Measurements from ENCODE around the gene RUFY2. TPM values are rescaled to one million over a fixed set of nuclear protein-coding genes. Genes with fewer than 3 reads are reported as not detected.
"Not testable (repeated sequence)": the region's sequence is repeated elsewhere in the genome, so short reads cannot be mapped to it uniquely, and the experiment has no call there.

Gene RUFY2
- total and polyA plus RNA-seq, 5 experiments from 2014 or later: 5.0 to 30.0 (median 6.8) TPM

DNA sequence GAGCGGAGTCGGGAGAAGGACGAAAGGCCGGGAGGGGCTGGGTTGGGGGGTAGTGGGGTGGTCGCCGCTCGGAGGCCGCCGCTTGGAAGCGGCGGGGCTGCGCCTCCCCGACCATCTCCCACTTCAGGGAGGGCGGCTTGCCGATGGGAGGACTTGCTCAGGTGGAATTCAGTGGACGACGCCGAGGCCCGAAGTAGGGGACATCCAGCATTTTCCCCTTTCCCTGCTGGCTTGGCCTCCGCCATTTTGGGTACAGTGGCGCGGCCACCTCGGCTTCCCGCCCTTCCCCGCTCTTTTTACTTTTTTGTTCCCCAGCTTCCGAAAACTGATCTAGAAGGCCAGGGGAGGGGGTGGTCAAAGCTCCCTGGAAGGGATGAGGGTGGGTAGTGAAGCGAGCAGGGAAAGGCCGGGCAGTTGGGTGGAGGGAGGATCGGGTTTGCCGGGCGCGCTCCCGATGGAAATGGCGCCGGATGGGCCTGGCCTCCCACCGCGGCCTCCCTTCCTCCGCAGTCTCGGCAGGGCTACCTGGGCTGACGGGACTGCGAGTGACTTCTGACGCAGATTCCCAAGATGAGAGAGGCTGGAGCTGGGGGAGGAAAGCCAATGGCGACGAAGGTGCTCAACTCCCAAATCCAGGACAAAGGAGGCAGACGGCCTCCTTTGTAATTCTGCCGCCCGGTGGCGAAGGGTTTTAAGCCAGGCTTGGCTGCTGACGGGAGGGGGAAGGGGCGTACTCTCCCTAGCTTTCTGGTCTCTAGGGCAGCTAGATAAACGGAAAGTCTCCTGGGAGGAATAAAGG, 74.6 kb downstream of the RUFY2 start, which contains the start of gene PBLD:
Gene PBLD, minus strand, starts transcription at position 670 of the 799 bp plus-strand sequence. CDS start 26,084 bp downstream, outside the sequence.
- H3K9me3 Mint-ChIP-seq: peaks cover 0 to 4% (median 0%) of the 10 kb centered on the region in 9 donors
- peak; percentile 7 to 12 for ATAC-seq
- peaks cover 29 to 74% (median 54%) of the 10 kb centered on the region in 4 donors for H3K4me1 Mint-ChIP-seq
- POLR2A ChIA-PET: interaction anchor here (0.5 to 5.1 kb wide), 32 partner anchors 8 to 1838 kb away, joined by 3 to 42 read pairs (median 6); partner anchors contain the start of genes RUFY2, SAR1A and SIRT1
- peaks cover 0 to 19% (median 4%) of the 10 kb centered on the region in 3 donors for H3K36me3 Mint-ChIP-seq
- peak; percentile 35 to 78 (median 60) for DNase-seq
- H3K27ac Mint-ChIP-seq: peak within 1 kb of the TSS; percentile 99 to 100 (median 100)
- H3K27me3 Mint-ChIP-seq: peaks cover 0 to 6% (median 0%) of the 10 kb centered on the region in 5 donors
- peak within 1 kb of the TSS; percentile 97 to 100 (median 99) for H3K4me3 Mint-ChIP-seq

DNA sequence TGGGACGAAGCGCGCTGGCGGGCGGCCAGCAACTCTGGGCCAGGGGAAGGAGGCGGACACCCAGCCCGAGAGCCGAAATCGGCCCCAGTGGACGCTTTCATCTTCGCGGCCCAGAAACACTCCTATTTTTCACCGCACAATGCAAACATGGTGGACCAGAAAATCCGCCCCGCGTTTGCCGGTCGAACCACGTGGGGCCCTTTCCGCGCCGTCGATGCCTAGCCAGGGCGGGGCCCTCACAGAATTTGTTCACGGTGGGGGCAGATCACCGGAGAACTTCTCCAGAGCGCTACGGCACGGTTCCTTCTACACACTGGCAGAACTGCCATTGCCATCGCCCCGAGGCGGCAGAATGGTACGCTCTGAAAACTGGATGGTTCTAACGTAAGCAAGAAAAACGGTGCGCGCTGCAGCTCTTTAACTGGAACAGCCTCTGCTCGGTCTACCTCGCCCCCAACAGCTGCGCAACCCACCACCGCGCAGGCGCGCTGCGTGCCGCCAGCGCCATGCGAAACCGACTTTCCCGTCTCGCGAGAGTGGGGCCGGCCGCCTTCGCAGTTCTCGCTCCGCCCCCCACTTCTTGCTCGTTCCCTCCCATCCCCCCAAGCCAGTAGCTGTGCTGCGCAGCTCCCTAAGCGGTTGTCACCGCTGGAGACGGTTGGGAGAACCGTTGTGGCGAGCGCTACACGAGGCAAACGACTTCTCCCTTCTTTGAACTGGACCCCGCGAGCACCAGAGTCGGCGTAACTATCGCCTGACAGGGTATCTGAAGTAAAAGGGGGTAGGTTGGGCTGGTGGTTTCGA, 75.4 kb downstream of the RUFY2 start, which contains the start of gene HNRNPH3:
Gene HNRNPH3, plus strand, starts transcription at position 610 of the 804 bp plus-strand sequence. CDS start 5,158 bp downstream, outside the sequence.
- H3K27me3 Mint-ChIP-seq: peaks cover 0 to 6% (median 0%) of the 10 kb centered on the region in 5 donors
- peak within 1 kb of the TSS; percentile 97 to 100 (median 99) for H3K4me3 Mint-ChIP-seq
- POLR2A ChIA-PET: interaction anchor here (0.5 to 5.1 kb wide), 31 partner anchors 9 to 1839 kb away, joined by 3 to 42 read pairs (median 6); partner anchors contain the start of genes SAR1A and SIRT1
- peak; percentile 80 to 84 for ATAC-seq
- H3K4me1 Mint-ChIP-seq: peaks cover 27 to 66% (median 48%) of the 10 kb centered on the region in 4 donors
- peaks cover 0 to 14% (median 4%) of the 10 kb centered on the region in 3 donors for H3K36me3 Mint-ChIP-seq
- peak; percentile 97 to 100 (median 99) for DNase-seq
- H3K9me3 Mint-ChIP-seq: peaks cover 0 to 4% (median 0%) of the 10 kb centered on the region in 9 donors
- H3K27ac Mint-ChIP-seq: peak within 1 kb of the TSS; percentile 99 to 100 (median 100)

DNA sequence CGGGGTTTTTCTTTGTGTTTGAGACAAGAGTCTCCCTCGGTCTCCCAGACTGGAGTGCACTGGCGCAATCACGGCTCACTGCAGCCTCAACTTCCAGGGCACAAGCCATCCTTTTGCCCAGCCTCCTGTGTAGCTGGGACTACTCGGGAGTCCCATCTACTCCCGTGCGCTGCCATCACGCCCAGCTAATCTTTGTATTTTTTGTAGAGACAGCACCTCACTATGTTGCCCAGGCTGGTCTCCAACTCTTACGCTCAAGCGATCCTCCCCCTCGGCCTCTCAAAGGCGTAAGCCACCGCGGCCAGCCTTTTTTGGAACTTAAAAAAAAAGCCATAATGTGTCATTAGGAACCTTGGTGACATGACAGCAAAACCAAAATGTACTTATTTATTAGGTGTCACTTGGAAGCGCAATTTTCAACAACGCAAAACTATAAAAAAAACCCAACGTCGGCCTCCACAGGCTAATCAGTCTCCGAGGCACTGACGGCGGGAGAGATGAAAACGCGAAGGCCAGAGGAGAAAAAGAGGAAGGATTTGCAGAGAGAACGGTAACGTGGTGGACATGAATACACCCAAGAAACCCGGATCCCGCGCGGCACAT, 76.1 kb downstream of the RUFY2 start:
- H3K36me3 Mint-ChIP-seq: peaks cover 0 to 9% (median 4%) of the 10 kb centered on the region in 3 donors
- peaks cover 22 to 59% (median 41%) of the 10 kb centered on the region in 4 donors for H3K4me1 Mint-ChIP-seq
- POLR2A ChIA-PET: interaction anchor here (0.8 to 5.1 kb wide), 17 partner anchors 9 to 1077 kb away, joined by 3 to 42 read pairs (median 6); partner anchors contain the start of gene SIRT1
- peak overlapping the region; percentile 99 to 100 (median 100) for H3K27ac Mint-ChIP-seq
- peaks cover 0 to 6% (median 0%) of the 10 kb centered on the region in 5 donors for H3K27me3 Mint-ChIP-seq
- H3K4me3 Mint-ChIP-seq: peak overlapping the region; percentile 97 to 100 (median 99)
- DNase-seq: no peak
- ATAC-seq: peak in 1 of 2 donors; percentile 2
- peaks cover 0 to 4% (median 0%) of the 10 kb centered on the region in 9 donors for H3K9me3 Mint-ChIP-seq

DNA sequence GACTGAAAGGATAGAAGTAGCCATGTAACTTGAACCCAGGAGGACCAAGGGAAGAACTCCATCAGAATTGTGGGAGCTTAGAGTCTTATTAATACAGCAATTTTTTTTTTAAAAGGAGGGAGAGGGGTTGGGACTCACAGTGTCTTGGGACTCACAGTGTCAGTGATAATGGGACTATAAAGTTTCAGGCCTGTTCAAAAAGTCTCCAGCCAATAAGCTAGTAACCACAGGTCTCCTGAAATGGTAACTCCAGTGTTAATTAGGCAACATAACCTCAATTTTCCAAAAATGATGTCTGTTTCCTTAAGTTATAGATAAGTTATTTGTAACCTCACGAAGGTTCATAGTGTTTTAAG, 77.6 kb downstream of the RUFY2 start:
- no peak for DNase-seq
- Mint-ChIP-seq H3K4me1 (peaks cover 16 to 45% (median 29%) of the 10 kb centered on the region in 4 donors), H3K4me3 (peak overlapping the region in 4 of 10 donors; percentile 25 to 99 (median 71)), H3K27me3 (peaks cover 0 to 6% (median 0%) of the 10 kb centered on the region in 5 donors), H3K9me3 (peaks cover 0 to 4% (median 0%) of the 10 kb centered on the region in 9 donors), H3K27ac (peak overlapping the region in 3 of 10 donors; percentile 69 to 100 (median 99)), H3K36me3 (peaks cover 0 to 6% (median 4%) of the 10 kb centered on the region in 3 donors)
- ATAC-seq: no peak
- POLR2A ChIA-PET: interaction anchor here (0.5 to 1.4 kb wide), 3 partner anchors 8 to 17 kb away, joined by 3 to 6 read pairs (median 4); no protein-coding TSS in a partner anchor

DNA sequence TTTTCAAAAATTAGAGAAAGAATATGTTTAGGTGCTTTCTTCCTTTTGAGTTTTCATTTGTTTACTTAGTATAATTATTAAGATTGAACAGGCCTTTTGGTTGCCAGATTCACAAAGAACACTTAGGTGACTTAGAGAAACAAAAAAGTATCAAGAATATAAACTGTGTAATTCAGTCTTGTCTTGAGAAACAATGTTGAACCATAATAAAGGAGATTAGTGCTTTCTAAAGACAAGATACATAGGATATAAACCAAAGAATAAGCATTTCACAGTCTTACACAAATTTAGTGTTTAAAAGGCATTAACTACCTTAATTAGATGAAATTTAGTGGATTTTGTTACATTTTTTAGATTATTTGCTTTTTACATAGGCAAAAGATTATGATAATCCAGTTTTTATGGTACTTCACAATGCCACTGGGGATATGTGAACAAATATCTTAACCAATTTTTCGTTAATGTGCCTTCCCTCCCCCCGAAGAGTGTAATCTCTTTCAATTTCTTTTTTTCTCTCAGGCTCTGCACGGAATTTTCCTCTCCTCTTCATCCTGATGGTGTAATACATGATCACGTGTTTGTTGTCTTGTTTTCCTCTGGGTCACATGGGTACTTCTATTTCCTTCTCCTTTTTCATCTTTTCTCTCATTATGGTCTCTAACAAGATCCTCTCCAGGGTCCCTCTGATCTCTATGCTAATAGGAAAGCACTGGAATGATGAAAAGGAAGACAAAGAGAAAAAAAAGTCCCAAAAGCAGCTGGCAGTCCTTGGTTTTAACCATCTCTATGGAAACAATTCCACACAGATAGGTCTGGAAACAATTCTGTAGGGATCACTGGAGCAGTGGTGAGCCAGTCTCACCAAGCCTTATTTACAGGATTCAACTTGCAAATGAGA, 78.9 kb downstream of the RUFY2 start:
- Mint-ChIP-seq H3K4me3 (peak overlapping the region in 1 of 10 donors; percentile 79), H3K36me3 (peaks cover 0 to 3% (median 3%) of the 10 kb centered on the region in 3 donors), H3K27me3 (peaks cover 0 to 6% (median 1%) of the 10 kb centered on the region in 5 donors), H3K4me1 (peaks cover 11 to 31% (median 23%) of the 10 kb centered on the region in 4 donors), H3K27ac (peak overlapping the region in 1 of 10 donors; percentile 66), H3K9me3 (peaks cover 0 to 4% (median 0%) of the 10 kb centered on the region in 9 donors)
- DNase-seq (no peak), ATAC-seq (no peak)
- POLR2A ChIA-PET: interaction anchor here (0.7 kb wide), 1 partner anchor 444 kb away, joined by 8 read pairs; the partner anchor contains the start of gene SIRT1

DNA sequence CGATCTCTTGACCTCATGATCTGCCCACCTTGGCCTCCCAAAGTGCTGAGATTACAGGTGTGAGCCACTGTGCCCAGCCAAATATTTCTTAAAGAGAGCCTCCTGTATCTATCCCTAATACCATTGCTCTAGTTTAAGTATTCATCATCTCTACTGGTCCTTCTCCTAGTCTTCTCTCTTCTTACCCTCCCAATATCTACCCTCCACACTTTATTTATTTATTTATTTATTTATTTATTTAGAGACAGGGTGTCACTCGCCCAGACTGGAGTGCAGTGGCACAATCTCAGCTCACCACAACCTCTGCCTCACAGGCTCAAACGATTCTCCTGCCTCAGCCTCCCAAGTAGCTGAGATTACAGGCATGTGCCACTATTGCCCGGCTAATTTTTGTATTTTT, 82.7 kb downstream of the RUFY2 start:
- H3K9me3 Mint-ChIP-seq, DNase-seq, H3K4me3 Mint-ChIP-seq, POLR2A ChIA-PET, ATAC-seq, H3K4me1 Mint-ChIP-seq, H3K27me3 Mint-ChIP-seq, H3K36me3 Mint-ChIP-seq, H3K27ac Mint-ChIP-seq: not testable (repeated sequence)

DNA sequence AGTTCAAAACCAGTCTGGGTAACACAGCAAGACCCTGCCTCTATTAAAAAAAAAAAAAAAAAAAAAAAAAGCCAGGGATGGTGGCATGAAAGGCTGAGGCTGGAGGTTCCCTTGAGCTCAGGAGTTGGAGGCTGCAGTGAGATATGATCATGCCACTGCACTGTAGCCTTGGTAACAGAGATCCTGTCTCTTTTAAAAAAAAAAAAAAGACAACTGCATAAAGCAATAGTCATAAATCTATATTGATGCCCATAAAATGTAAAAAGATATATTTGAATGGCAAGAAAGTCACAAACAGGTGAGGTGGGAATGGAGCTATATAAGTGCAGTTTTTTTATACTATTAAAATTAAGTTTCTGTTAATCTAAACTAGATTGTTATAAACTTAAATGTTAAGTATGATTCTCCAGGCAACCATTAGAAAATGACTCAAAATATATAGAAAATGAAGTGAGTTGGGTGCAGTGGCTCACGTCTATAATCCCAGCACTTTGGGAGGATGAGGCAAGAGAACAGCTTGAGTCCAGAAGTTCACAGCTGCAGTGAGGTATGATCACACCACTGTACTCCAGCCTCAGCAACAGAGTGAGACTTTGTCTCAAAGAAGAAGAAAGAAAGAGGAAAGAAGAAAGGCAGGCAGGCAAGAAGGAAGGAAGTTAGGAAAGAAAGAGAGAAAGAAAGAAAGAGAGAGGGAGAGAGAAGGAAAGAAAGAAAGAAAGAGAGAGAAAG, 88.6 kb downstream of the RUFY2 start:
- peaks cover 8 to 11% (median 9%) of the 10 kb centered on the region in 4 donors for H3K4me1 Mint-ChIP-seq
- no peak overlapping the region for H3K4me3 Mint-ChIP-seq
- ATAC-seq: no peak
- DNase-seq: no peak
- POLR2A ChIA-PET: interaction anchor here (0.6 to 1.7 kb wide), 2 partner anchors 13 to 290 kb away, joined by 3 to 11 read pairs; partner anchors contain the start of gene HNRNPH3
- peaks cover 0 to 18% (median 7%) of the 10 kb centered on the region in 9 donors for H3K9me3 Mint-ChIP-seq
- peaks cover 0 to 10% (median 0%) of the 10 kb centered on the region in 3 donors for H3K36me3 Mint-ChIP-seq
- H3K27me3 Mint-ChIP-seq: peaks cover 0 to 2% (median 0%) of the 10 kb centered on the region in 5 donors
- peak overlapping the region in 1 of 10 donors; percentile 1 for H3K27ac Mint-ChIP-seq

DNA sequence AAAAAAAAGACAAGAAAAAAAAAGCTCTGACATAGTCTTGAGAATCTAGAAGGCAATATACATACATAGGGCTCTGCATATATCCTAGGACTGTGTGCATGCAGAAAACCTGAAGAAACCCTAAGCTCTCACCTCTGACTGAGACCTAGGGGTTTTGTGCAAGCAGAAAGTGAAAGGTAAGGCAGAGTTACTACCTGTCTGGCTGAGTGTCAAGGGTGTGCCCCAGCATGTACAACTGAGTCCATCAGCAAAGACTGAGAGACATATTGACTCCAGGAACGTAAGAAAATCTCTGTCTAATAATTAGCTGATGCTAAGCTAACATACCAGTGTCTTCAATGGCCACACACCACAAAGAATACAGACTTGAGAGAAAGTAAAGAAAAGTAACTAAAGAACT, 91.5 kb downstream of the RUFY2 start:
- H3K4me3 Mint-ChIP-seq: peak overlapping the region in 1 of 10 donors; percentile 38
- H3K27ac Mint-ChIP-seq: peak overlapping the region in 4 of 10 donors; percentile 3 to 69 (median 32)
- POLR2A ChIA-PET: interaction anchor here (0.8 to 4.4 kb wide), 3 partner anchors 14 to 430 kb away, joined by 4 to 42 read pairs (median 5); partner anchors contain the start of genes HNRNPH3 and PBLD
- DNase-seq: no peak
- peaks cover 0 to 2% (median 0%) of the 10 kb centered on the region in 5 donors for H3K27me3 Mint-ChIP-seq
- H3K36me3 Mint-ChIP-seq: peaks cover 0 to 10% (median 0%) of the 10 kb centered on the region in 3 donors
- peaks cover 0 to 18% (median 7%) of the 10 kb centered on the region in 9 donors for H3K9me3 Mint-ChIP-seq
- H3K4me1 Mint-ChIP-seq: peaks cover 8 to 11% (median 9%) of the 10 kb centered on the region in 4 donors
- ATAC-seq: no peak

DNA sequence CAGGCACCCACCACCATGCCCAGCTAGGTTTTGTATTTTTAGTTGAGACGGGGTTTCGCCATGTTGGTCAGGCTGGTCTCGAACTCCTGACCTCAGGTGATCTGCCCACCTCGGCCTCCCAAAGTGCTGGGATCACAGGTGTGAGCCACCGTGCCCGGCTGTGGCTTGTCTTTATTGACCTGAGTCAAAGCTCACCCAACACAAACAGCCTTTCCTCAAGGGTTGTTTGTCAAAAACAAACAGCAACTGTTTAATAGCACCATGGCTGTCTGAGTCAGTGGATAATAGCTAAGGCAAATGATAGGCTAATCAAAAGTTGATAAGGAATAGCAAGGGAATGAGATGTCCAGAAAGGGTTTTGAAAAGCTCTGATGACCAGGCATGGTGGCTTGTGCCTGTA, 92.1 kb downstream of the RUFY2 start:
- POLR2A ChIA-PET: interaction anchor here (0.6 to 4.4 kb wide), 4 partner anchors 15 to 429 kb away, joined by 3 to 42 read pairs (median 4); partner anchors contain the start of genes HNRNPH3 and PBLD
- peaks cover 8 to 11% (median 9%) of the 10 kb centered on the region in 4 donors for H3K4me1 Mint-ChIP-seq

DNA sequence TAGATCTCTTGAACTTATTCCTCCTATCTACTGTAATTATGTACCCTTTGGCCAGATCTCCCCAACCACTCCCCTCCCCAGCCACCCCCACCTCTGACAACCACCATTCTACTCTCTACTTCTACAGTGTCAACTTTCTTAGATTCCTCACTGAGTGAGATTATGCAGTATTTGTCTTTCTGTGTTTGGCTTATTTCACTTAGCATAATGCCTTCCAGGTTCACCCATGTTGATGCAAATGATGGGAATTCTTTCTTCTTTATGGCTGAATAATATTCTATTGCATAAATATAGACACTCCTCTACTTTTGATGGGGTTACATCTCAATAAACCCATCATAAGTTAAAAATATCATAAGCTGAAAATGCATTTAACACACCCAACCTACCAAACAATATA, 96.5 kb downstream of the RUFY2 start:
- Mint-ChIP-seq H3K27me3 (peaks cover 0 to 2% (median 0%) of the 10 kb centered on the region in 5 donors), H3K4me1 (peaks cover 3 to 8% (median 8%) of the 10 kb centered on the region in 4 donors), H3K27ac (peak overlapping the region in 1 of 10 donors; percentile 24), H3K4me3 (no peak overlapping the region), H3K9me3 (peaks cover 0 to 2% (median 0%) of the 10 kb centered on the region in 9 donors), H3K36me3 (peaks cover 0 to under 1% (median 0%) of the 10 kb centered on the region in 3 donors)
- POLR2A ChIA-PET: no interaction called here
- DNase-seq (no peak), ATAC-seq (no peak)

More for the DNA sequence above, 92.1 kb downstream of the RUFY2 start:
- DNase-seq, ATAC-seq, H3K27me3 Mint-ChIP-seq, H3K36me3 Mint-ChIP-seq: not testable (repeated sequence)
- Mint-ChIP-seq H3K27ac (peak overlapping the region in 4 of 10 donors; percentile 2 to 95 (median 45)), H3K9me3 (peaks cover 0 to 18% (median 7%) of the 10 kb centered on the region in 9 donors), H3K4me3 (peak overlapping the region in 1 of 10 donors; percentile 72)

All from naive thymus-derived CD8-positive, alpha-beta T cell (primary cell).